ENCODE data around the gene HELT.
"Not testable (repeated sequence)": the region's sequence is repeated elsewhere in the genome, so short reads cannot be mapped to it uniquely, and the experiment has no call there.

Gene HELT

GRCh38 chr4:184992422-184992821 lies 25.9 kb upstream of the HELT start:
- no peak overlapping the region for H3K4me3 ChIP-seq (ENCODE audit: low read length)
- DNase-seq (ENCODE audit: low read depth): no peak
- TF ChIP-seq CTCF (conservative IDR thresholded peaks at IDR 0.05; ENCODE audit: low read length): no peak

GRCh38 chr4:184993247-184993646 lies 25.0 kb upstream of the HELT start:
- DNase-seq (ENCODE audit: low read depth): no peak
- H3K4me3 ChIP-seq (ENCODE audit: low read length): no peak overlapping the region
- TF ChIP-seq CTCF (conservative IDR thresholded peaks at IDR 0.05; ENCODE audit: low read length): no peak

- TF ChIP-seq CTCF (conservative IDR thresholded peaks at IDR 0.05; ENCODE audit: low read length): no peak
- DNase-seq (ENCODE audit: low read depth): no peak
- no peak overlapping the region for H3K4me3 ChIP-seq (ENCODE audit: low read length)
Measured at GRCh38 chr4:184994010-184994622, 24.2 kb upstream of the HELT start.

- no peak for DNase-seq (ENCODE audit: low read depth)
- no peak for TF ChIP-seq CTCF (conservative IDR thresholded peaks at IDR 0.05; ENCODE audit: low read length)
- H3K4me3 ChIP-seq (ENCODE audit: low read length): no peak overlapping the region
Measured at GRCh38 chr4:184994623-184995010, 23.7 kb upstream of the HELT start.

GRCh38 chr4:184997656-184998055 lies 20.6 kb upstream of the HELT start:
- not testable (repeated sequence) for DNase-seq (ENCODE audit: low read depth); H3K4me3 ChIP-seq (ENCODE audit: low read length)

GRCh38 chr4:185002784-185003183 lies 15.5 kb upstream of the HELT start:
- no peak for TF ChIP-seq CTCF (conservative IDR thresholded peaks at IDR 0.05; ENCODE audit: low read length)
- DNase-seq (ENCODE audit: low read depth): no peak
- H3K4me3 ChIP-seq (ENCODE audit: low read length): no peak overlapping the region

- H3K4me3 ChIP-seq (ENCODE audit: low read length): no peak overlapping the region
- TF ChIP-seq CTCF (conservative IDR thresholded peaks at IDR 0.05; ENCODE audit: low read length): no peak
- no peak for DNase-seq (ENCODE audit: low read depth)
Measured at GRCh38 chr4:185003596-185004351, 14.5 kb upstream of the HELT start.

All from AG10803 (cell line).